HG02642 (cell line): Measurements from ENCODE around the gene VWA3A.
"Not testable (repeated sequence)": the region's sequence is repeated elsewhere in the genome, so short reads cannot be mapped to it uniquely, and the experiment has no call there.

ENCODE experiments used
- ATAC-seq: cut with Tn5 transposase; IDR thresholded peaks from one replicate; pipeline ENCODE4 v1.9.1; 2021; ENCODE audit warnings: mild to moderate bottlenecking; ENCODE audit not compliant: unreplicated experiment, poor library complexity

VWA3A gene

GRCh38 chr16:22078656-22079055, 13.7 kb upstream of the VWA3A start:
- ATAC-seq: no peak

DNA sequence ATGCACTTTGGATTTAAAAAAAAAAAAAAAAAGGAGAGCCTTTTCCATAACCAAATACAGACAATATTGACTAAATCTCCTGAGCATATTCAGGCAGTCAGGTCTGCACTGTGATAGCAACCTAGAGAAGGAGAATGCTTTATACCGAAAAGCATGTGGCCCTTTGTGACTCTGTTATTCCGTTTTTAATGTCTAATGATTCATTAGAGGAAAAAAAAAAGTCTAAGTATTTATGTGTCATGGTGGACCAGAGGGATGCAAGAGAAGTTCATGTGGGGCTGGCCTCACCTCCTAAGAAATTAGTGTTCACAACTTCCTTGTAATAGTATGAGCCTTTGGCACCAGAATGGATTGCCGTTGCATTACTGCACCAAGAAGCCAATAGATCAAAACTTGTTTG, 11.3 kb upstream of the VWA3A start:
- no peak for ATAC-seq

GRCh38 chr16:22086440-22086839, 5.9 kb upstream of the VWA3A start:
- no peak for ATAC-seq

DNA sequence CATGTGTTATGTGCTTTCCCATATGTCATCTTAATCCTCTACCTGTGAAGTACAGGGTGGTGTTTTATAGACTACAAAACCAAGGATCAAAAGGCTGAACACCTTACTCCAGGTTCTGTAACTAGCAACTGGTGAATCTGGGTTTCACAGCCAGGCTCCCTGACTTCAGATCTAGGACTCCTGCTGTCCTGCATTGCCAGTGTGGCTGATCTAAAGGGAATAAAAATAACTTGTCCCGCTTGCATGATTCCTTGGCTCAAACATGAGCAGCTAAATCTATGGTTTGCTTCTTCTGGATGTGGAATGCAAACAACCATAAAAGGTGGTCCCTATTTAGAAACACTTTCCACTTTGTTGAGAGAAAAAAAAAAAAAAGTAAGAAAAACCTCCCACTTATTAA, 3.7 kb upstream of the VWA3A start:
- no peak for ATAC-seq

GRCh38 chr16:22089910-22090309, 2.4 kb upstream of the VWA3A start:
- no peak for ATAC-seq

GRCh38 chr16:22091721-22092120, 620 bp upstream of the VWA3A start:
- ATAC-seq: no peak

DNA sequence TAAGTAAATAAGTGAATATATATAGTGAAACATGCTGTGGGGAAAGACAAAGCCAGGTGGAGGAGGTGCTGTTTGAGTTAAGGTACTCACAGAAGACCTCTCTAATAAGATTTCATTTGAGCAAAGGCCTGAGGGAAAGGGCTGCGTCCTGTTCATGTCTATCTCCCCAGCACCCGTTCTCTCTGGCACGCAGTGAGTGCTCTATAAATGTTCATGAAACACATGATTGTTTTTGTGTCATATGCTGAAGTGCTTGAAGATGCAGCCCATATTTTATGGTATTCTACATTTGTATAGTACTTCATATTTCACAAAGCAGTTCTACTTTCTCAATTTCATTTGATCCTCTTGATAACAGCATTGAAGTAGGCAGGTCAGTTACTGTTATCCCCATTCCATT, 990 bp downstream of the VWA3A start:
- no peak for ATAC-seq

DNA sequence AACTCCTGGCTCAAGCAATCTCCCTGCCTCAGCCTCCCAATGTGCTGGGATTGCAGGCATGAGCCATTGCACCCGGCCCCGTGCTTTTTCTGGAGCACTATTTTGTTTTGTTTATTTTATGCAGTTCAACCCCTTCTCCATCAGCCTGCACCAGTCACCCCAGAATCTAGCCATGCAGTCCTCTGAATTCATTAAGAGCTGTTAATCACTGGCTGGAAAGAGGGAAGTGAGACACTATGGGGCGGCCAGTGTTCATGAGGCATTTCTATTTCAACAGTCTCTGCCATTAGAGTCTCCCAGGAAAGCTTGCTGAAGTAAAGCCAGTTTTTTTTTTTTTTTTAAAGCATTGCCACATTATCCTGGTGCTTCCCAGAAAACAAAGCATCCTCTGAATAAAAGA, 1.7 kb downstream of the VWA3A start:
- no peak for ATAC-seq

- ATAC-seq: no peak
These were observed 6.3 kb downstream of the VWA3A start for GRCh38 chr16:22098405-22099255.

- no peak for ATAC-seq
These were observed 7.1 kb downstream of the VWA3A start for GRCh38 chr16:22099256-22099975.

DNA sequence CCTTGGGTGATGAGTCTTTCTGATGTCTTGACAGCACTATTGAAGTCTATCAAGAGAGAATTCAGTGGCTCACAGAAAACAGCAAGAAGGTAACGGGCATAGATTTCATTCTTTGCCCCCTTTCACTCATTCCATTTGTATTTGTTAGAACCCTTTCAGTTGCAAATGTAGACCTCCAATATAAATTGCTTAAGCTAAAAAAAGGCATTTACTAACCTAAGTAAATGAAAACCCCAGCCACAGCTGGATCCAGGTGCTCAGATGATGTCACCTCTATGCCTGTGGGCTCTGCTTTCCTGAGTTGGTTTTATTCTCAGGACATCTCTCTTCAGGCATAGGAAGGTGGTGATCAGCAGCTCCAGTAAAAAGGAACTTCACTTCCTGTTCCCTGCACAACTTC, 11.1 kb downstream of the VWA3A start:
- no peak for ATAC-seq

DNA sequence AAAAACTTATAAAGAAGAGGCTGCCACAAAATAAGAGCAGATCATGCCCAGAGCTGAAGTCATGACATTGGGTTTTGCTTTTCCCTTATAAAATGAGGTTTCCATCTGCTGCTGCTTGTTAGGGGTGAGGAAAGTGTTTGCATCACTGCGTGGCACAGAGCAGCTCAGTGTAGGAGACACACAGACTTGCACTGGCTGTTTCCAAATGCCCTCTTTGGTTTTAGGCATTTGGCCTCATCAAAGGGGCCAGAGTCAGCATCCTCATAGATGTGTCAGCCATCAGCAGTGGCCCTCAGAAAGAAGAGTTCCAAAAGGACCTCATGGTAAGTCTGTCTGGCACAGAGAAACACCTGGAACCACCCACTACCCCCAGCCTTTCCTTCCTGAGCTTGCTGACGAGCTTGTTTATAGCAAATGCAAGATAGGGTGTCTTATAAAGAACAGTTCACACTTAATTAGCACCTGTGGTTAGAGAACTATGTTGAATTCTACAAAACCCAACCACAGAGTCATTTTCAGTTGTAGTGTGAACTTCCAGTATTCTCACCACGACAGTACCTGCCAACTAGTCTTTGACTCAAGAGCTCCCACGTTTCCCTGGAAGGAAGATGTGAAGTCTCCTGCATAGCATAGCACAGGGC, 17.0 kb downstream of the VWA3A start:
- no peak for ATAC-seq

DNA sequence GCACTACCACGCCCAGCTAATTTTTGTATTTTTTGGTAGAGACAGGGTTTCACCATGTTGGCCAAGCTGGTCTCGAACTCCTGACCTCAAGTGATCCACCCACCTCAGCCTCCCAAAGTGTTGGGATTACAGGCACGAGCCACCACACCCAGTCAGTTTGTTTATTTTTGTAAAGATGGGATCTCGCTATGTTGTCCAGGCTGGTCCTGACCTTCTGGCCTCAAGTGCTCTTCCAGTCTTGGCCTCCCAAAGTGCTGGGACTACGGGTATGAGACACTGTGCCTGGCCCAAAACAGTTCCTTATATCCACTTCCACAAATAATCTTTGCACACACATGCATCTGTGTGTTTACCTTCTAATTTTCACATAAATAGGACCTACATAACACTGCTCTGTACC, 19.3 kb downstream of the VWA3A start:
- not testable (repeated sequence) for ATAC-seq

- no peak for ATAC-seq
These were observed 23.9 kb downstream of the VWA3A start for GRCh38 chr16:22116095-22116700.

DNA sequence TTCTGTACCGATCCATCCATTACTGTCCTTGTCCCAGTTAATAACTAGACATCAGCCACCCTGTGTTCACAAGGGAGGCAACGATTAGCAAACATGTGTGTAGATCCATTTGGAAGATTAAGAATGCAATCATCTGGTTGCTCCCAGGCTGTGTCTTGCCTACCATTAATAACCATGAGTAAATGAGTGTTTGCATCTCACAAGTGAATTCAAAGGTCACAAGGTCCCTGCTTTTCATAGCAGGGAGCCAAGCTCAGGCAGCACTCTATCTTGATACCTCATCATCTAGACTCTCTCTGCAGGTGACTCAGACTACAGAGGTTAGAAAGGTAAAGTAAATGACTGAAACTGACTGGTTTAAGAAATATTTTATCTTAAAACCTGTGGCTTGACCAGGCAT, 25.3 kb downstream of the VWA3A start:
- ATAC-seq: no peak

- no peak for ATAC-seq
These were observed 28.1 kb downstream of the VWA3A start for GRCh38 chr16:22120440-22120839.

DNA sequence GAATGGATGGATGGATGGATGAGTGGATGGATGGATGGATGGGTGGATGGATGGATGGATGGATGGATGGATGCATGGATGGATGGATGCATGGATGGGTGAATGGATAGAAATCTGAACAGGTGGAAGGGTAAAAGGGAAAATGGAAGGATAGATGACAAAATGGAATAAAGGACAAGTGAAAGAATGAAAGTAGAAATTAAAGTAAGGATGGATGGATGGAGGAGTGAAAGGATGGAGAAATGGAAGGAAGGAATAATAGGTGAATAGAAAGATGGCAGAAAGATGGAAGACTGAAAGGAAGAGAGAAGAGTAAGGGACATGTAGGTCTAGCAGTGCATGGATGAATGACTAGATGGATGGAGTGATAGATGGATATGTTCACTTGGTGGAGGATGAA, 29.9 kb downstream of the VWA3A start:
- no peak for ATAC-seq

DNA sequence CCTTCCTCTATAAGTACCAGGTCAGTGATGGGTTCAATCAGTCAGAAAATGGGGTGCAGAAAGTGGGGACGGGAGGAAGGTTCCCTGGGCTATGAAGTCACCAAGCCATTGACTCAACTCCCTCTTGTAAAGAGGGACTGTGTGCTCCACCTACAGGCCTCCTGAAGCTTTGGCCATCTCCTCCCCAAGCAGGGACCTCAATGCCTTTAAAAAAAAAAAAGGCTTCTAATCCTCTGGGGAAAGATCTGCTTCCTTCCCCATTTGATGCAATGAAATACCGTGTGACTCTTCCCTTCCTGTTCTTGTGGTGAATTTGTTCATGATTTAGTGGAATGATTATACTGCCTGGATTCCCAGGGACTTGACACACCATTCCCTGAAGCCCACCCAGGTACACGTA, 30.8 kb downstream of the VWA3A start:
- no peak for ATAC-seq

GRCh38 chr16:22123759-22124490, 31.6 kb downstream of the VWA3A start:
- ATAC-seq: no peak

- ATAC-seq: no peak
These were observed 32.4 kb downstream of the VWA3A start for GRCh38 chr16:22124583-22125284.
